HL-60 (cell line): Measurements from ENCODE around the gene MACROD2.
"Not testable (repeated sequence)": the region's sequence is repeated elsewhere in the genome, so short reads cannot be mapped to it uniquely, and the experiment has no call there.

Experiments
- DNase-seq, 2 experiments: peaks; one replicate each; pipeline ENCODE4 v3.0.0-alpha.2; 2010 to 2020; ENCODE audit warnings: low read depth in 1 of 2, low spot score in 1 of 2
- H3K27ac ChIP-seq: fragments of 250-450 bp; sonication (Bioruptor Pico); replicated peaks from 2 replicates; pipeline ENCODE4 v1.5.1; 2020; ENCODE audit warnings: mild to moderate bottlenecking, moderate library complexity
- H3K27me3 ChIP-seq: fragments of 250-450 bp; sonication (Bioruptor Pico); 2 replicates; pipeline ENCODE4 v1.5.1; 2021; ENCODE audit warnings: mild to moderate bottlenecking, moderate library complexity; ENCODE audit not compliant: insufficient read depth, poor library complexity, severe bottlenecking
- H3K4me3 ChIP-seq: replicated peaks from 2 replicates; pipeline ENCODE4 v1.5.1; 2011; ENCODE audit warnings: mild to moderate bottlenecking, control low read depth, low read length; ENCODE audit not compliant: insufficient read depth
- GABPA ChIP-seq: IDR thresholded peaks from 2 replicates; pipeline ENCODE4 v1.6.1; 2012; ENCODE audit warnings: low read depth
- POLR2AphosphoS5 ChIP-seq: IDR thresholded peaks from 2 replicates; pipeline ENCODE4 v1.6.1; 2012; ENCODE audit warnings: low read depth
- SPI1 ChIP-seq: IDR thresholded peaks from 2 replicates; pipeline ENCODE4 v1.6.1; 2012; ENCODE audit warnings: low read depth, mild to moderate bottlenecking, borderline replicate concordance
- TF ChIP-seq, protein P1 (sequence below): IDR thresholded peaks from one replicate; pipeline ENCODE4 v1.5.1; 2011; ENCODE audit warnings: low read length, control low read depth, inconsistent platforms; ENCODE audit not compliant: insufficient read depth
- TF ChIP-seq, protein P2 (sequence below): IDR thresholded peaks from 2 replicates; pipeline ENCODE4 v1.6.1; 2012; ENCODE audit warnings: low read depth; ENCODE audit not compliant: insufficient replicate concordance

The MACROD2 gene

DNA sequence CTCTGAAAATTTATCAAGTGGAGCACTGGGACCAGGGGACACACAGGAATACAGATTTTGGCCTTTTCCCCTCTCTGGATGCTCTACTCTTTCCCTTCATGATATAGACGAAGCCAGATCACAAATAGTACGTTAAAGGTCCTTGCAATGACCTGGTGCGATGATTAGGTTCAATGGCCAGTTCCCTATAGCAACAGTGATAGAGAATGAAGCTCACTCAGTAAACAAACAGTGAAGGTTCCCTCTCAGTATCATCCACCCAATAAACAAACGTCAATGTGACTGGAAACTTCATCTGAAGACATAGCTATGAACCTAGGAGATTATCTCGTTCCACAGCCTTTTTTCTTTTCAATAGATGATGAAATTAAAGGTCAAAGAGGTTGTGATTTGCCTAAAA lies 1981.7 kb downstream of the MACROD2 start:
- TF ChIP-seq, protein P1, sequence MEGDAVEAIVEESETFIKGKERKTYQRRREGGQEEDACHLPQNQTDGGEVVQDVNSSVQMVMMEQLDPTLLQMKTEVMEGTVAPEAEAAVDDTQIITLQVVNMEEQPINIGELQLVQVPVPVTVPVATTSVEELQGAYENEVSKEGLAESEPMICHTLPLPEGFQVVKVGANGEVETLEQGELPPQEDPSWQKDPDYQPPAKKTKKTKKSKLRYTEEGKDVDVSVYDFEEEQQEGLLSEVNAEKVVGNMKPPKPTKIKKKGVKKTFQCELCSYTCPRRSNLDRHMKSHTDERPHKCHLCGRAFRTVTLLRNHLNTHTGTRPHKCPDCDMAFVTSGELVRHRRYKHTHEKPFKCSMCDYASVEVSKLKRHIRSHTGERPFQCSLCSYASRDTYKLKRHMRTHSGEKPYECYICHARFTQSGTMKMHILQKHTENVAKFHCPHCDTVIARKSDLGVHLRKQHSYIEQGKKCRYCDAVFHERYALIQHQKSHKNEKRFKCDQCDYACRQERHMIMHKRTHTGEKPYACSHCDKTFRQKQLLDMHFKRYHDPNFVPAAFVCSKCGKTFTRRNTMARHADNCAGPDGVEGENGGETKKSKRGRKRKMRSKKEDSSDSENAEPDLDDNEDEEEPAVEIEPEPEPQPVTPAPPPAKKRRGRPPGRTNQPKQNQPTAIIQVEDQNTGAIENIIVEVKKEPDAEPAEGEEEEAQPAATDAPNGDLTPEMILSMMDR: no peak
- TF ChIP-seq POLR2AphosphoS5 (no peak), GABPA (no peak), SPI1 (no peak)
- TF ChIP-seq, protein P2, sequence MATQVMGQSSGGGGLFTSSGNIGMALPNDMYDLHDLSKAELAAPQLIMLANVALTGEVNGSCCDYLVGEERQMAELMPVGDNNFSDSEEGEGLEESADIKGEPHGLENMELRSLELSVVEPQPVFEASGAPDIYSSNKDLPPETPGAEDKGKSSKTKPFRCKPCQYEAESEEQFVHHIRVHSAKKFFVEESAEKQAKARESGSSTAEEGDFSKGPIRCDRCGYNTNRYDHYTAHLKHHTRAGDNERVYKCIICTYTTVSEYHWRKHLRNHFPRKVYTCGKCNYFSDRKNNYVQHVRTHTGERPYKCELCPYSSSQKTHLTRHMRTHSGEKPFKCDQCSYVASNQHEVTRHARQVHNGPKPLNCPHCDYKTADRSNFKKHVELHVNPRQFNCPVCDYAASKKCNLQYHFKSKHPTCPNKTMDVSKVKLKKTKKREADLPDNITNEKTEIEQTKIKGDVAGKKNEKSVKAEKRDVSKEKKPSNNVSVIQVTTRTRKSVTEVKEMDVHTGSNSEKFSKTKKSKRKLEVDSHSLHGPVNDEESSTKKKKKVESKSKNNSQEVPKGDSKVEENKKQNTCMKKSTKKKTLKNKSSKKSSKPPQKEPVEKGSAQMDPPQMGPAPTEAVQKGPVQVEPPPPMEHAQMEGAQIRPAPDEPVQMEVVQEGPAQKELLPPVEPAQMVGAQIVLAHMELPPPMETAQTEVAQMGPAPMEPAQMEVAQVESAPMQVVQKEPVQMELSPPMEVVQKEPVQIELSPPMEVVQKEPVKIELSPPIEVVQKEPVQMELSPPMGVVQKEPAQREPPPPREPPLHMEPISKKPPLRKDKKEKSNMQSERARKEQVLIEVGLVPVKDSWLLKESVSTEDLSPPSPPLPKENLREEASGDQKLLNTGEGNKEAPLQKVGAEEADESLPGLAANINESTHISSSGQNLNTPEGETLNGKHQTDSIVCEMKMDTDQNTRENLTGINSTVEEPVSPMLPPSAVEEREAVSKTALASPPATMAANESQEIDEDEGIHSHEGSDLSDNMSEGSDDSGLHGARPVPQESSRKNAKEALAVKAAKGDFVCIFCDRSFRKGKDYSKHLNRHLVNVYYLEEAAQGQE: no peak
- no peak for DNase-seq
- H3K27me3 ChIP-seq: no peaks in the 10 kb centered on the region
- no peak overlapping the region for H3K4me3 ChIP-seq
- H3K27ac ChIP-seq: no peak overlapping the region

DNA sequence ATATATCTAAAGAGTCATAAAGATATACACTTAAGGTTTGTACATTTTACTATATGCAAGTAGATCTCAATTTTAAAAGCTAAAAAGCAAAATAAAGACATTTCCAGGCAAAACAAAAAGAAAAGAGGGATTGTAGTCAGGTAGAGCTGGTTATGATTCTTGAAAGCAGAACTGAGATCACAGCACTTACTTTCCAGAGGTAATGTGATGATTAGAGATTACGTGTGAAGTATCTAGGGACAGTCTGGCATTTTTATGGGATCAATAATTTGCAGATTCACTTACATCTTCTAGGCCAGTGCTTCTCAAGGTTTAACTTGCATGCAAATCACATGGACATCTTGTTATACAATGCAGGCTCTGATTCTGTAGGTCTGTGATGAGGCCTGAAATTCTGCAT lies 1982.4 kb downstream of the MACROD2 start:
- TF ChIP-seq SPI1 (no peak), GABPA (no peak), POLR2AphosphoS5 (no peak)
- TF ChIP-seq, protein P2: no peak
- TF ChIP-seq, protein P1: no peak
- no peak for DNase-seq
- Histone ChIP-seq H3K27me3 (no peaks in the 10 kb centered on the region), H3K4me3 (no peak overlapping the region), H3K27ac (no peak overlapping the region)

DNA sequence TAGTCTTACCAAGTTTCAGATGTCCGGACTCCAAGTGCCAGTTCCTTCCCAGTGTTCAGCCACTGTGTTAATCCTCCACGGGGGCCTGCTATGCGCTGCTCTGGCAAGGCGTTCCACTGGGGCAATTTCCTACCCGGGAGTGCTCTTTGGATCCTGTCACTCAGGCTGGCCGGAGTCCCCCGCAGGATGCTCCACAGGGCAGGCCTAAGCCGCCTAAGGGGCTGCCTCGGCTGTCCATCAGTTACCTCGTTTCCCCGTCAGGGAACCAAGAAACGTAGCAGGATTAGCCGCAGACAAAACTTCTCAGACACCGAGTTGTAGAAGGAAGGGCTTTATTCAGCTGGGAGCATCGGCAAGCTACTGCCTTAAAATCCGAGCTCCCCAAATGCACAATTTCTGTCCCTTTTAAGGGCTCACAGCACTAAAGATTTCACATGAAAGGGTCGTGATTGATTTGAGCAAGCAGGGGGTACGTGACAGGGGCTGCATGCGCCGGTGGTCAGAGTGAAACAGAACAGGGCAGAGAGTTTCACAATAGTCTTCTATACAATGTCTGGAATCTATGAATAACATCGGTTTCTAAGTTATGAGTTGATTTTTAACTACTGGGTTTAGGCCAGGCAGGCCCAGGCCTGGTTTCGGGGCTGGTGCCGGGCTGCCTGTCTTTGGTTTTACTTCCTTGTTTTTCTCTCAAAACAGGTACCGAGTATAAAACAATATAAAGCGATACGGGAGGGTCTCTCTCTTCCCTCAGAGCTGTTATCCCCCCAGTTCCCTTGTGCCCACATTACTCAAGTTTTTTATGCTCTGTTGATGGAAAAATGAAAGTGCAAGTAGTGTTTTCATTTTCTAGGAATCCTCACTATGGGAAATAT lies 1990.4 kb downstream of the MACROD2 start:
- not testable (repeated sequence) for H3K27me3 ChIP-seq, DNase-seq, H3K27ac ChIP-seq, H3K4me3 ChIP-seq

DNA sequence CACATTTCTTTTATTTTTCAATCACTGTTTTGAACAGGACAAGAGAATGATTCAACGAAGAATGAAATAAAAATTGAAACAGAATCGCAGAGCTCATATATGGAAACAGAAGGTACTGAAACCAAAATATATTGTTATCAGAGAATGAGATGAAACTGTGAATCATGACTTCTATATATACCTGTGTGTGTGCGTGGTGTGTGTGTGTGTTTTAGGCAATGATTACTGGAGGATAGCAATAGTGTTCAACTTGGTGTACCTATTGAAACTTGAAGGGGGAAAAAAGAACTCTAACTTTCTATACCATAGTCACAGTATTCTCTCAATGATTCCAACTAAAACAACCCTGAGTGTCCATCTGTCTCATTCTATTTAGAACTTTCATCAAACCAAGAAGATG lies 1991.4 kb downstream of the MACROD2 start:
- TF ChIP-seq POLR2AphosphoS5 (no peak), GABPA (no peak), SPI1 (no peak)
- TF ChIP-seq, protein P2: no peak
- TF ChIP-seq, protein P1: no peak
- Histone ChIP-seq H3K27me3 (no peaks in the 10 kb centered on the region), H3K27ac (no peak overlapping the region), H3K4me3 (no peak overlapping the region)
- no peak for DNase-seq
